ENCODE measurements around the gene C1orf52. TPM values are rescaled to one million over a fixed set of nuclear protein-coding genes. Genes with fewer than 3 reads are reported as not detected.

C1orf52 gene
- total RNA-seq, 1 donor from 2014 or later: 53.7 TPM

GRCh38 chr1:85225624-85226380, 33.7 kb downstream of the C1orf52 start:
- H3K9me3 Mint-ChIP-seq (ENCODE audit: unreplicated experiment): no peaks in the 10 kb centered on the region
- no peak for TF ChIP-seq CTCF (IDR thresholded peaks at IDR 0.05; ENCODE audit: partially characterized antibody, unreplicated experiment)
- no peak for DNase-seq

GRCh38 chr1:85224734-85225623, 34.5 kb downstream of the C1orf52 start:
- H3K27ac Mint-ChIP-seq (ENCODE audit: unreplicated experiment): no peak overlapping the region
- H3K4me1 Mint-ChIP-seq (ENCODE audit: low read depth, unreplicated experiment): no peaks in the 10 kb centered on the region
- TF ChIP-seq CTCF (IDR thresholded peaks at IDR 0.05; ENCODE audit: partially characterized antibody, unreplicated experiment): no peak
- peaks cover 5% of the 10 kb centered on the region for H3K27me3 Mint-ChIP-seq (ENCODE audit: unreplicated experiment)
- no peaks in the 10 kb centered on the region for H3K9me3 Mint-ChIP-seq (ENCODE audit: unreplicated experiment)
- H3K36me3 Mint-ChIP-seq (ENCODE audit: unreplicated experiment): no peaks in the 10 kb centered on the region
- DNase-seq: no peak
- H3K4me3 Mint-ChIP-seq (ENCODE audit: unreplicated experiment): no peak overlapping the region

More at GRCh38 chr1:85225624-85226380, 33.7 kb downstream of the C1orf52 start:
- Mint-ChIP-seq H3K36me3 (ENCODE audit: unreplicated experiment) (no peaks in the 10 kb centered on the region), H3K27ac (ENCODE audit: unreplicated experiment) (no peak overlapping the region), H3K27me3 (ENCODE audit: unreplicated experiment) (peaks cover 2% of the 10 kb centered on the region), H3K4me3 (ENCODE audit: unreplicated experiment) (no peak overlapping the region), H3K4me1 (ENCODE audit: low read depth, unreplicated experiment) (no peaks in the 10 kb centered on the region)

GRCh38 chr1:85224295-85224694, 35.2 kb downstream of the C1orf52 start:
- no peak overlapping the region for H3K4me3 Mint-ChIP-seq (ENCODE audit: unreplicated experiment)
- H3K27me3 Mint-ChIP-seq (ENCODE audit: unreplicated experiment): peaks cover 5% of the 10 kb centered on the region
- H3K4me1 Mint-ChIP-seq (ENCODE audit: low read depth, unreplicated experiment): no peaks in the 10 kb centered on the region
- H3K27ac Mint-ChIP-seq (ENCODE audit: unreplicated experiment): no peak overlapping the region
- TF ChIP-seq CTCF (IDR thresholded peaks at IDR 0.05; ENCODE audit: partially characterized antibody, unreplicated experiment): no peak
- no peaks in the 10 kb centered on the region for H3K9me3 Mint-ChIP-seq (ENCODE audit: unreplicated experiment)
- no peaks in the 10 kb centered on the region for H3K36me3 Mint-ChIP-seq (ENCODE audit: unreplicated experiment)
- DNase-seq: no peak

GRCh38 chr1:85223334-85223733, 36.1 kb downstream of the C1orf52 start:
- Mint-ChIP-seq H3K4me3 (ENCODE audit: unreplicated experiment) (no peak overlapping the region), H3K9me3 (ENCODE audit: unreplicated experiment) (no peaks in the 10 kb centered on the region), H3K36me3 (ENCODE audit: unreplicated experiment) (no peaks in the 10 kb centered on the region), H3K4me1 (ENCODE audit: low read depth, unreplicated experiment) (no peaks in the 10 kb centered on the region), H3K27ac (ENCODE audit: unreplicated experiment) (no peak overlapping the region), H3K27me3 (ENCODE audit: unreplicated experiment) (peaks cover 5% of the 10 kb centered on the region)
- no peak for TF ChIP-seq CTCF (IDR thresholded peaks at IDR 0.05; ENCODE audit: partially characterized antibody, unreplicated experiment)
- DNase-seq: no peak
